Measurements from ENCODE around the gene HPF1. TPM values are rescaled to one million over a fixed set of nuclear protein-coding genes. Genes with fewer than 3 reads are reported as not detected.

HPF1 gene
- total and polyA plus RNA-seq, 2 of the 8 experiments (the other 6 are each of a cell fraction or from before 2014, with no cell fraction given) = 14.1 to 32.5 TPM

- WGBS, 2 experiments (ENCODE audit: extremely low coverage in 1 of 2, insufficient coverage in 1 of 2, insufficient read length in 1 of 2, insufficient replicate concordance in 2 of 2, low coverage in 1 of 2, low lambda C conversion rate in 2 of 2, missing lambda C conversion rate in 1 of 2) = 88% methylated on average over 1 of the region's 1 CpG; no CpG with 5 or more reads in 1 of the 2 experiments
- TF ChIP-seq JUND (IDR thresholded peaks at IDR 0.05; ENCODE audit: low read length) = no peak
- TF ChIP-seq GABPA (IDR thresholded peaks at IDR 0.05; ENCODE audit: borderline replicate concordance, insufficient read depth, low read length) = no peak
- no peak for TF ChIP-seq SAP30 (IDR thresholded peaks at IDR 0.05; ENCODE audit: insufficient read depth, insufficient replicate concordance, low read length)
- no peak for TF ChIP-seq KDM5A (IDR thresholded peaks at IDR 0.05; ENCODE audit: low read length)
- no peak for TF ChIP-seq CTBP2 (IDR thresholded peaks at IDR 0.05; ENCODE audit: borderline replicate concordance, insufficient read depth, insufficient read length, low read length)
- no peak for TF ChIP-seq EP300 (IDR thresholded peaks at IDR 0.05; ENCODE audit: borderline replicate concordance in 1 of 2, low read depth in 2 of 2, low read length in 2 of 2)
- no peak for TF ChIP-seq SIRT6 (IDR thresholded peaks at IDR 0.05; ENCODE audit: low read length)
- no peak for TF ChIP-seq POU5F1 (IDR thresholded peaks at IDR 0.05; ENCODE audit: low read depth, low read length)
- TF ChIP-seq CHD1 (IDR thresholded peaks at IDR 0.05; ENCODE audit: low read depth, low read length) = no peak
- no peak for TF ChIP-seq EZH2 (IDR thresholded peaks at IDR 0.05; ENCODE audit: low read depth, low read length, severe bottlenecking)
- TF ChIP-seq CEBPB (IDR thresholded peaks at IDR 0.05; ENCODE audit: low read depth, low read length) = no peak
- TF ChIP-seq BCL11A (IDR thresholded peaks at IDR 0.05; ENCODE audit: low read depth in 2 of 2, low read length in 2 of 2) = no peak
- no peak for TF ChIP-seq MAX (IDR thresholded peaks at IDR 0.05)
- TF ChIP-seq SIN3A (conservative IDR thresholded peaks at IDR 0.05 in 1 of 2, IDR thresholded peaks at IDR 0.05 in 1 of 2; ENCODE audit: low read depth in 1 of 2, low read length in 2 of 2) = no peak
These were observed 68.1 kb downstream of the HPF1 start for GRCh38 chr4:169689681-169690080.

More at GRCh38 chr4:169689681-169690080, 68.1 kb downstream of the HPF1 start:
- Histone ChIP-seq H3K27me3 (replicated peaks in 1 of 4; ENCODE audit: control insufficient read depth in 3 of 4, extremely low read depth in 1 of 4, insufficient read depth in 3 of 4, low read length in 3 of 4) (no peaks in the 10 kb centered on the region), H4K20me1 (replicated peaks in 1 of 2; ENCODE audit: control insufficient read depth in 1 of 2, insufficient read depth in 2 of 2, low read length in 2 of 2) (no peaks in the 10 kb centered on the region), H3K4me2 (ENCODE audit: insufficient read depth in 1 of 2, low read depth in 2 of 2, low read length in 2 of 2) (no peak overlapping the region), H2BK20ac (ENCODE audit: low read length) (no peak overlapping the region), H3K4me1 (replicated peaks in 1 of 4; ENCODE audit: control insufficient read depth in 3 of 4, insufficient read depth in 4 of 4, low read length in 3 of 4) (no peaks in the 10 kb centered on the region), H3K23me2 (ENCODE audit: low read depth, low read length) (no peaks in the 10 kb centered on the region), H4K8ac (ENCODE audit: extremely low read depth, insufficient read depth, low read length) (no peak overlapping the region), H3K9me3 (ENCODE audit: insufficient read depth in 2 of 2, low read depth in 1 of 2, low read length in 1 of 2) (no peaks in the 10 kb centered on the region), H3K9ac (replicated peaks in 1 of 4; ENCODE audit: extremely low read depth in 1 of 4, low read depth in 3 of 4, low read length in 3 of 4) (no peak overlapping the region), H3K4ac (replicated peaks; ENCODE audit: insufficient read length, low read depth, low read length) (no peak overlapping the region), H2BK12ac (ENCODE audit: low read depth, low read length) (no peak overlapping the region), H3K56ac (replicated peaks; ENCODE audit: insufficient read length, low read depth, low read length) (no peak overlapping the region), H3K18ac (ENCODE audit: extremely low read depth, low read length) (no peak overlapping the region), H4K91ac (replicated peaks; ENCODE audit: insufficient read length, low read length) (no peak overlapping the region), H2AFZ (ENCODE audit: low read length) (no peak overlapping the region), H3K4me3 (ENCODE audit: extremely low read depth in 1 of 4, insufficient read depth in 2 of 4, low read depth in 3 of 4, low read length in 4 of 4) (no peak overlapping the region), H3K14ac (ENCODE audit: insufficient read length) (no peak overlapping the region), H3K27ac (ENCODE audit: low read depth, low read length) (no peak overlapping the region), H2BK15ac (ENCODE audit: low read length) (no peak overlapping the region), H4K5ac (ENCODE audit: insufficient read length, low read depth, low read length) (no peak overlapping the region), H3K79me2 (ENCODE audit: control insufficient read depth in 1 of 2, insufficient read depth in 2 of 2, low read length in 2 of 2) (no peaks in the 10 kb centered on the region), H2BK5ac (ENCODE audit: low read depth, low read length) (no peak overlapping the region), H3K79me1 (ENCODE audit: low read depth, low read length) (no peaks in the 10 kb centered on the region), H3K36me3 (ENCODE audit: control insufficient read depth in 2 of 4, insufficient read depth in 4 of 4, low read length in 3 of 4) (peaks cover 0 to 11% (median 0%) of the 10 kb centered on the region in 4 experiments; a peak in 1 of 8 replicates), H3K23ac (ENCODE audit: insufficient read length) (no peak overlapping the region), H2BK120ac (replicated peaks; ENCODE audit: low read depth, low read length) (no peak overlapping the region), H2AK5ac (ENCODE audit: low read depth, low read length) (no peak overlapping the region)
- FAIRE-seq = no peak
- DNase-seq (ENCODE audit: low read depth in 1 of 2, low spot score in 2 of 2) = no peak
- POLR2A ChIA-PET (ENCODE audit: partially characterized antibody) = no interaction called here
- CTCF ChIA-PET (ENCODE audit: partially characterized antibody) = no interaction called here
